Small intestine (tissue), 7 donors: Measurements from ENCODE around the gene UPK3A. TPM values are rescaled to one million over a fixed set of nuclear protein-coding genes. Genes with fewer than 3 reads are reported as not detected.
A peak's percentile ranks its signal among the peaks of the same experiment; 100 is the strongest.
"Not testable (repeated sequence)": the region's sequence is repeated elsewhere in the genome, so short reads cannot be mapped to it uniquely, and the experiment has no call there.

Source experiments
- DNase-seq, 2 donors: peaks; one replicate each; pipeline versions ENCODE4 v3.0.0 to v3.0.0-alpha.2; 2013
- FAIRE-seq: peaks from 2 replicates; lab custom pipeline; 2012; peaks lifted over from hg19 to GRCh38; lab: Jason Lieb, UNC
- H3K27ac ChIP-seq, 3 donors: one replicate each; pipeline ENCODE4 v1.5.1; 2013; ENCODE audit warnings: low read length in 2 of 3, mild to moderate bottlenecking in 2 of 3, control low read depth in 1 of 3, inconsistent platforms in 1 of 3, low read depth in 1 of 3, moderate library complexity in 1 of 3
- H3K27me3 ChIP-seq, 3 donors: one replicate each; pipeline ENCODE4 v1.6.1; 2013; ENCODE audit warnings: low read length in 3 of 3, inconsistent platforms in 1 of 3; ENCODE audit not compliant: control insufficient read depth in 3 of 3, insufficient read depth in 3 of 3
- H3K36me3 ChIP-seq, 3 donors: one replicate each; pipeline ENCODE4 v1.6.1; 2013; ENCODE audit warnings: low read length in 3 of 3, inconsistent platforms in 1 of 3, low read depth in 1 of 3, mild to moderate bottlenecking in 1 of 3, moderate library complexity in 1 of 3; ENCODE audit not compliant: control insufficient read depth in 3 of 3, insufficient read depth in 2 of 3
- H3K4me1 ChIP-seq, 3 donors: one replicate each; pipeline ENCODE4 v1.6.1; 2013; ENCODE audit warnings: low read length in 2 of 3, inconsistent platforms in 1 of 3, low read depth in 1 of 3, mild to moderate bottlenecking in 1 of 3, moderate library complexity in 1 of 3; ENCODE audit not compliant: control insufficient read depth in 3 of 3, insufficient read depth in 2 of 3
- H3K4me3 ChIP-seq, 3 donors: one replicate each; pipeline ENCODE4 v1.5.1; 2013; ENCODE audit warnings: low read length in 3 of 3, control low read depth in 1 of 3, inconsistent platforms in 1 of 3, low read depth in 1 of 3, mild to moderate bottlenecking in 1 of 3, moderate library complexity in 1 of 3
- H3K9me3 ChIP-seq, 2 donors: one replicate each; pipeline ENCODE4 v1.6.1; 2013; ENCODE audit warnings: low read depth in 1 of 2, low read length in 1 of 2; ENCODE audit not compliant: control insufficient read depth in 2 of 2, insufficient read depth in 1 of 2
- WGBS, 3 donors: extraction: QIAGEN DNeasy Blood & Tissue Kit; methylation state at CpG; one replicate each; pipeline ENCODE4 v1.1.7; 2013; 5-methylcytosine and 5-hydroxymethylcytosine counted together
- polyA plus RNA-seq, 4 donors: library from polyadenylated mRNA; stranded (reverse) in 3 of 4; unstranded in 1 of 4; fragments of 200-250 nt in 3 of 4; fragments of 120-200 nt in 1 of 4; gene quantifications; one replicate each; pipeline versions ENCODE4 v1.2.1 to v1.2.3, GENCODE V29; 2013
- donor health status: healthy with polysubstance abuse.
- donor health status: control.
- donor health status: control.
- donor health status: Bipolar disorder and iron deficiency.
- donor health status: healthy.

The UPK3A gene
- polyA plus RNA-seq, 4 donors: 0.36 to 306 TPM; not detected in 2

GRCh38 chr22:45292731-45293442, 8.1 kb downstream of the UPK3A start:
- Histone ChIP-seq H3K9me3 (no peaks in the 10 kb centered on the region), H3K4me3 (no peak overlapping the region), H3K27ac (no peak overlapping the region), H3K27me3 (no peaks in the 10 kb centered on the region), H3K36me3 (peaks cover 0 to 4% (median 0%) of the 10 kb centered on the region in 3 donors), H3K4me1 (peaks cover 0 to 14% (median 2%) of the 10 kb centered on the region in 3 donors)
- FAIRE-seq: no peak
- DNase-seq: peak in 1 of 2 donors; percentile 43
- 64 to 68% (median 68%) methylated on average over 23 of the region's 23 CpGs for WGBS, 3 donors

GRCh38 chr22:45294030-45294429, 9.3 kb downstream of the UPK3A start:
- Histone ChIP-seq H3K9me3 (no peaks in the 10 kb centered on the region), H3K36me3 (peaks cover 0 to 4% (median 0%) of the 10 kb centered on the region in 3 donors), H3K4me3 (no peak overlapping the region), H3K4me1 (peaks cover 0 to 14% (median 2%) of the 10 kb centered on the region in 3 donors), H3K27me3 (no peaks in the 10 kb centered on the region), H3K27ac (no peak overlapping the region)
- WGBS, 3 donors: 54 to 77% (median 67%) methylated on average over 6 of the region's 6 CpGs
- DNase-seq: no peak
- no peak for FAIRE-seq

GRCh38 chr22:45295004-45295403, 10.3 kb downstream of the UPK3A start:
- H3K27ac ChIP-seq, H3K9me3 ChIP-seq, H3K27me3 ChIP-seq, DNase-seq, H3K36me3 ChIP-seq, H3K4me3 ChIP-seq, H3K4me1 ChIP-seq, FAIRE-seq: not testable (repeated sequence)
- 90 to 96% (median 92%) methylated on average over 6 of the region's 6 CpGs for WGBS, 3 donors

- Histone ChIP-seq H3K4me1 (peaks cover 0 to 4% (median 0%) of the 10 kb centered on the region in 3 donors), H3K4me3 (no peak overlapping the region), H3K36me3 (no peaks in the 10 kb centered on the region), H3K27me3 (no peaks in the 10 kb centered on the region), H3K27ac (no peak overlapping the region), H3K9me3 (no peaks in the 10 kb centered on the region)
- FAIRE-seq: no peak
- 83 to 85% (median 84%) methylated on average over 9 of the region's 9 CpGs for WGBS, 3 donors
- DNase-seq: no peak
Measured at GRCh38 chr22:45295492-45295891, 10.7 kb downstream of the UPK3A start.

- Histone ChIP-seq H3K27me3 (no peaks in the 10 kb centered on the region), H3K4me1 (no peaks in the 10 kb centered on the region), H3K36me3 (no peaks in the 10 kb centered on the region), H3K9me3 (no peaks in the 10 kb centered on the region), H3K4me3 (no peak overlapping the region), H3K27ac (no peak overlapping the region)
- WGBS, 3 donors: 74 to 85% (median 79%) methylated on average over 13 of the region's 13 CpGs
- DNase-seq (no peak), FAIRE-seq (no peak)
Measured at GRCh38 chr22:45296628-45297297, 12.0 kb downstream of the UPK3A start.

GRCh38 chr22:45298934-45299505, 14.3 kb downstream of the UPK3A start:
- Histone ChIP-seq H3K4me1 (no peaks in the 10 kb centered on the region), H3K27ac (no peak overlapping the region), H3K36me3 (no peaks in the 10 kb centered on the region), H3K9me3 (no peaks in the 10 kb centered on the region), H3K4me3 (no peak overlapping the region), H3K27me3 (no peaks in the 10 kb centered on the region)
- DNase-seq (no peak), FAIRE-seq (no peak)
- WGBS, 3 donors: 74 to 83% (median 82%) methylated on average over 15 of the region's 15 CpGs

- no peak for FAIRE-seq
- WGBS, 3 donors: 46 to 59% (median 50%) methylated on average over 8 of the region's 8 CpGs
Measured at GRCh38 chr22:45302751-45303150, 18.0 kb downstream of the UPK3A start.

GRCh38 chr22:45303181-45303580, 18.4 kb downstream of the UPK3A start:
- 35 to 59% (median 38%) methylated on average over 7 of the region's 7 CpGs for WGBS, 3 donors
- Histone ChIP-seq H3K27me3 (no peaks in the 10 kb centered on the region), H3K4me3 (no peak overlapping the region), H3K9me3 (no peaks in the 10 kb centered on the region), H3K4me1 (peaks cover 0 to 23% (median 0%) of the 10 kb centered on the region in 3 donors), H3K27ac (no peak overlapping the region), H3K36me3 (no peaks in the 10 kb centered on the region)
- FAIRE-seq: no peak
- DNase-seq: no peak

More at GRCh38 chr22:45302751-45303150, 18.0 kb downstream of the UPK3A start:
- H3K9me3 ChIP-seq: no peaks in the 10 kb centered on the region
- no peaks in the 10 kb centered on the region for H3K27me3 ChIP-seq
- no peak overlapping the region for H3K4me3 ChIP-seq
- DNase-seq: no peak
- H3K36me3 ChIP-seq: no peaks in the 10 kb centered on the region
- peaks cover 0 to 23% (median 0%) of the 10 kb centered on the region in 3 donors for H3K4me1 ChIP-seq
- H3K27ac ChIP-seq: no peak overlapping the region
